Stimulated activated CD8-positive, alpha-beta memory T cell treated with anti-CD3 and anti-CD28 coated beads, Interleukin-7, amount 100 ng/mL, for 48 hours (primary cell): ENCODE results near the gene YWHAH.

Source experiments
- DNase-seq, 2 donors: peaks; one replicate each; pipeline ENCODE4 v3.0.0-alpha.2; 2020; ENCODE audit warnings: low read depth in 1 of 2; ENCODE audit errors: extremely low read depth in 1 of 2

Gene YWHAH

DNA sequence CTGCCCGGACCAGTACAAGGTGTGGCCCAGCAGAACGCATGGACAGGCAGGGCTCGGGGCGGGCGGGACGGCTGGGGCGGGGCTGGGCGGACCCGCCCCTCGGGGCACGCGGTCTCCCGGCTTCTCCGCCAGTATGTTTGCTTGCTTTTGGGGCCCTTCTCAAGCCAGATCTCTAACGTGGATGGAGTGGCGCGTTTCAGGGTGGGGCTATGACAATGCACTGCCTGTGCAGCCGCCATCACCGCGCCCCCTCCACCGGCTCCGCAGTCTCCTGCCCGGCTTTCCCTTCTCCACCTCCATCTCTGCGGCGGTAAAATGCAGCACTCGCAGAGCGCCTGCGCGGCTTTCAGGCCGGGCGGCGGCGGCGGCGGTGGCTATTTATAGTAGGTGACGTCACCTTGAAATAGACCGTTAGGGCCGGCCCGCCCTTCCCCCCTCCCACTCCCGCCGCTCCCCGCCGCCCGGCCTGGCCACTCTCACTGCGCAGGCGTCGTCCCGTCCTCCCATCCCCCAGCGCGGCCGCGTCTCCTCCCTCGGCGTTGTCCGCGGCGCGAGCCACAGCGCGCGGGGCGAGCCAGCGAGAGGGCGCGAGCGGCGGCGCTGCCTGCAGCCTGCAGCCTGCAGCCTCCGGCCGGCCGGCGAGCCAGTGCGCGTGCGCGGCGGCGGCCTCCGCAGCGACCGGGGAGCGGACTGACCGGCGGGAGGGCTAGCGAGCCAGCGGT lies at the start of gene YWHAH:
Gene YWHAH (plus strand): TSS at position 558 of the 722 bp plus-strand sequence. CDS start 199 bp downstream, outside the sequence.
- peak; percentile 85 to 86 for DNase-seq

DNA sequence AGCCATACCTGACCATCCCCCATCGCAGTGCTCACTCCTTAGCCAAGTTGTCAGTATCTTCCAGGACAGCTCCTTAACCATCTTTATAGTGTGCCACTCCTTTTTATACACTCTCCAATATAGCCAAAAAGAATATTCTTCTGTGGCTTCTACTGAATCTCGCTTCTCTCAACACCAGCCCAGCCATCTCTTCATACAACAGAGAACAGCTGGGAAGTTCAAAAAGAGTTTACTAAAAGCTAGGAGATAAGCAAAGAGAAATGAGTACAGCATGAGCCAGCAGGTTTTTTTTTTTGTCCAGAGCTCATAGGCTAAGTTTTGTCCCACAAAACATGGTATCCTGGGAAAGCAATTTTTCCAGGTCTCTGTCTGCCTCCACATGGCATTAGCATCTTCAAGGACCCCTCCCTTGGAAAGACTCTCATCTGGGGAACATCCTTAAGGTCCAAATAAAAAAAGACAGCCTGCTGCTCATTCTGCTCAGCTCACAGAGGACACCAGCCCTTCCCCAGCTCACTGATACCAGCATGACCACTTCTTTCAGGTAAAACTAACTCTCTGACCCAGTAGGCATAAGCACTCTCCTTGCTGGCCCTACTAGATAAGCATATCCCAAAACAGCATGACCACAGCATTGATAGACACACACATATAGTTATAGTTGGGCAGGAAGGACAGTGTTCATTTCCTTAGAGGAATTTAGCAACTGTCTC lies 48.8 kb upstream of the YWHAH start:
- no peak for DNase-seq

GRCh38 chr22:31896472-31896871 lies 47.9 kb upstream of the YWHAH start:
- DNase-seq: no peak

- DNase-seq: no peak
These were observed 46.2 kb upstream of the YWHAH start for GRCh38 chr22:31897842-31898805.

- no peak for DNase-seq
These were observed 45.4 kb upstream of the YWHAH start for GRCh38 chr22:31898926-31899325.

DNA sequence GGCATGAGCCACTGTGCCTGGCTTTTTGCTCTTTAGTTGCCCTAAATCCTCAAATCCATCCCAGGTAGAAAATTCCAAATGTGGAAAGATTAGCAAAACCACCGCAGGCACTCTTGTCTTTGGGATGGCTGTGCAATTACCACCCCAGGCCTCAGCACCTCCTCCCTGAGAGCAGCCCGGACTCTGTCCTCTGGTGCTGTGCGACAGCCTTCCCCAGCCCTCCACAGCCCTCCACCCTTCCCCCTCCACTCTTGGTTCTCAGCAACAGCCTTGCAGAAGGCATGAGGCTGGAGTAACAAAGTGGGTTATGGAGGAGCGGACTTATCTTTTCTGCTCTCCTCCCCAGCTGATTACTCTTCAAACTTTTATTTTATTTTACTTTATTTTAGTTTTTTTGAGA lies 44.7 kb upstream of the YWHAH start:
- DNase-seq: no peak

DNA sequence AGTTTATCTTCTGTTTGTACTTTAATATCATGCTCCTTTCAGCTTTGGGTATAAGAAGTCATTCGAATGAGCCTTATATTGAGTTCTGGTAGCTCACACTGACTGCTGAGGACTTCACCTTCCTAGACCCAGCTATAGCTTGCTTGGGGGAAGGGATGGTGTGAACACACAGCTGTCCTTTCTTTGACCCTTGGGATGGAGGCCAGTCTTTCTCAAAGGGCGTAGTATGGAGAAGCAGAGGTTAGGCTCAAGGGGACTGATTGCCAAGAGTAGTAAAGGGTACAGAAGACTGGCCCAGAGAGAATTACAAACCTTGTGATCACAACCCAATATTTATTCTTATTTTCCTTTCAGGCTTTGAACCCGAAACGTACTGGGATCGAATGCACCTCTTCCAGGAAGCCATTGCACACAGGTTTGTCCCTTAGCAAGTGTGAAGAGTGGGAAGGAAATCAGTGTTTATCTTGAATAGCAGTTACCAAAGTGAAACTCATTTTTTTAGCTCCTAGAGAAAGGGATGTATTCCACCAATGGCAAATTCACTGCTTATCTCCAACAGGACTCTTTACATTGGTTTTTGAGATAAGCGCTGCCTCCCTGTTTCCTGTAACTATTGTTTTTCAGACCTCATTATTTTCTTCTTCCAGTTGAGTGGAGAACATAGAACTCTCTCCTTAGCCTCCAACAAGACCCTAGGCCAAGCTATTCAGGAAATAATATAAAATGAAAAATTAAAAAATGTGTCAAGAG lies 42.8 kb upstream of the YWHAH start:
- no peak for DNase-seq

GRCh38 chr22:31904651-31905050 lies 39.7 kb upstream of the YWHAH start:
- DNase-seq: no peak

DNA sequence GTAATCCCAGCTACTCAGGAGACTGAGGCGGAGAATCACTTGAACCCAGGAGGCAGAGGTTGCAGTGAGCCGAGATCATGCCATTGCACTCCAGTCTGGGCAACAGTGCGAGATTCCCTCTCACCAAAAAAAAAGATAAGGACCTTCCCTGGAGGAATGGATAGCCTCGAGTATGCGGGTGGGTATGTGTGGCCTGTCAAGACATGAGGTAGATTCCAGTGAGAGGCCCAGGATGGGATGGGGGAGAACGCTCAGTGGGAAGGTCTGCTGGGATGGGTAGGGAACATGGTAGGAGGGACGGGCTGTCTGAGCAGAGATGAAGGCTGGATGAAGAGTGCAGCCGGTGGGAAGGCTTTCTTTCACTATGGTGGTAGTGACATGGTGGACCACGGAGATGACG lies 39.0 kb upstream of the YWHAH start:
- no peak for DNase-seq

GRCh38 chr22:31906086-31906485 lies 38.2 kb upstream of the YWHAH start:
- DNase-seq: no peak

DNA sequence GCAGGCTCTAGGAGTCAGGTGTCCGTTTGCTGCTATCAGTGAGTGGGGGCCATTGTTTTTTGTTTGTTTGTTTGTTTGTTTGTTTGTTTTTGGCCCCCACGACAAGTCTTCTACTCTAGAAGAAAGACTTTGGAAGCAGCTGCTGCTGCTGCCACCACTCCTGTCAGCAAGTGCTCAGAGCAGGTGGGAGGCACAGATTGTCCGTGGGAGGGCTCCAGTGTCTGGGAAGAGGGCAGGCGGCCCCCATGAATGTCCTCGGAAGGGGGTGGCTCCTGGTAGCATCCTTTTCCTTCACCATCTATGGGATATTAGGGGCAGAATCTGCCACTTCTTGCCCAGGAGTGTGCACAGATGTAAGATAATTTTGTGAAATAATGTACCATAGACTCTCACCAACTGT lies 37.8 kb upstream of the YWHAH start:
- no peak for DNase-seq

DNA sequence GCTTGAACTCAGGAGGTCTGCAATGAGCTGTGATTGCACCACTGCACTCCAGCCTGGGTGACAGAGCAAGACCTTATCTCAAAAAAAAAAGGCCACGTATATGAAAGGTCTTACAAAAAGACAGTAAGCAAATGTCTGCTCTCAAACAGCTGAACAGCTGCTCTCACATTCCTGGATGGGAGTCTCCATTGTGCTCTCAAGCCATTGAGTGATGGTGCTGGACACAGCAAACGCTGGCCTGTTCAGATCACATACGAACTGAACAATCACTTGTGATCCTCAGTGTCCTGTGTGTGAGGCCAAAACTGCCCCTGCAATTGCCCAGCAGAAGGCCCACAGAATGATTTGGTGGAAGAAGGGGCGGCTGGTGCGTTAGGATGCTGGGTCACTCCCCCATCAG lies 34.4 kb upstream of the YWHAH start:
- no peak for DNase-seq

- no peak for DNase-seq
These were observed 32.5 kb upstream of the YWHAH start for GRCh38 chr22:31911565-31912406.

- no peak for DNase-seq
These were observed 32.0 kb upstream of the YWHAH start for GRCh38 chr22:31912407-31912743.

DNA sequence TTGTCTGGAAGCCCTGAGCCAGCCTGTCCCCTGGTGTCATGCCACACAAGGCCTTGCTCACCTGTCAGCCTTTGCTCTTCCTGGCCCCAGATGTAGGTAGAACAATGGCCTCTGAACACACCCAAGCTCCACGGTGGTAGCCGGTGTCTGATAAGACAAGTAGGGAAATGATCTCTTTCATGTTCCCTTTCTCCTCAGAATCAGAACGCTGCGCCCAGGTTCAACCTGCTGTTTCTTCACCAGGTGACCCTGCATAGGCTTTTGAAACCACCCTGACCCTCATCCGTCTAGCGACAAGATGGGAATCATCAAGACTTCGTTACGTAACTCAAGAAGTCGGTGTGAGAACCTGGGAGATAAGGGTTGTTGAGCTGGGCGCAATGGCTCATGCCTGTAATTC lies 28.7 kb upstream of the YWHAH start:
- DNase-seq: no peak

GRCh38 chr22:31917227-31917921 lies 27.0 kb upstream of the YWHAH start:
- DNase-seq: no peak

DNA sequence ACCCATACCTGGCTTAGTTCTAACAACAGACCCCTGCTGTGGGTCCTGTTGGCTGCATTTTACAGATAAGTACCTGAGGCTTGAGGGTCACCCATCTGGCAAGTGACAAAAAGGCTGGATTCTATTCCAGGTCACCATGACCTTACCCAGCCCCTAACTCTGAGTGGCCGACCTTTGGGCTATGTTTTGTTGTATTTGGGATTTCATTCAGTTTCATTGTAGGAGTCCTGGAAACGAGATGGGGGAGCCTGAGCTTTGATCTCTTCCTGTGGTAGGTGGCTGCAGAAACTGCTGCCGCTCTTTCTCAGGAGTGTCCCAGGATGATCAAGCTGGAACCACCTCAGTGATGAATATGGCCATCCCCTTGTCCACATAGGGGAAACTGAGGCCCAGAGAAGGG lies 24.6 kb upstream of the YWHAH start:
- no peak for DNase-seq

DNA sequence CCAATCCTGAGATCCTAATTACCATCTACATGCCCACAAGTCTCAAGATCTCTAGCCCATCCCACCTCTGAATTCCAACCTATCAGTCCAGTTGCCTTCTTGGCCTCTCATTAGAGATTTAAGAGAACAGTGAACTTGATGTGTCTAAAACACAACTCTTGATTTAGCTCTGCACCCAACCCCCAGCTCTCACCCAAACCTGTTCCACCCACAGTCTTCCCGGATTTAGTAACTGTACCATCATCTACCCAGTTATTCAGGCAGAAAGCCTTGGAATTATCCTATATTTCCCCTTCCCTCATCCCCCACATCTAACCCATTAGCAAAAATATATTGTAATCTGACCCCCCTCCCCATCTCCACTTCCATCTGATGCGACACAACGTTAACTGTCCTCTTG lies 24.0 kb upstream of the YWHAH start:
- DNase-seq: no peak

- DNase-seq: no peak
These were observed 23.2 kb upstream of the YWHAH start for GRCh38 chr22:31921106-31921505.
